H1 (cell line): Measurements from ENCODE around the gene GAB3. TPM values are rescaled to one million over a fixed set of nuclear protein-coding genes. Genes with fewer than 3 reads are reported as not detected.

ENCODE experiments used
- CHD7 ChIP-seq: fragments of 300-600 bp; sonication (generic); IDR thresholded peaks from 2 replicates; pipeline ENCODE4 v1.7.1; 2012; ENCODE audit warnings: low read length, moderate library complexity, mild to moderate bottlenecking, inconsistent platforms; ENCODE audit not compliant: insufficient replicate concordance
- HDAC6 ChIP-seq: IDR thresholded peaks from one replicate; pipeline ENCODE4 v1.7.1; 2012; ENCODE audit warnings: low read depth, mild to moderate bottlenecking, inconsistent platforms, low read length, moderate library complexity
- JUN ChIP-seq: IDR thresholded peaks from 2 replicates; pipeline ENCODE4 v1.6.1; 2011; ENCODE audit warnings: low read depth, mild to moderate bottlenecking, improper control_type of control experiment, low read length
- KDM1A ChIP-seq: fragments of 200-600, 300-600 bp; sonication (generic); IDR thresholded peaks from 2 replicates; pipeline ENCODE4 v1.7.1; 2016; ENCODE audit warnings: mild to moderate bottlenecking, low read length, borderline replicate concordance
- POLR2A ChIP-seq, 2 experiments: IDR thresholded peaks; 1 replicate in 1 of 2; 2 replicates in 1 of 2; pipeline ENCODE4 v1.6.1; 2011; ENCODE audit warnings: low read depth in 2 of 2, low read length in 2 of 2, mild to moderate bottlenecking in 2 of 2; ENCODE audit errors: control extremely low read depth in 1 of 2
- RAD21 ChIP-seq, 2 experiments: IDR thresholded peaks in 1 of 2; conservative IDR thresholded peaks in 1 of 2; 2 replicates each; pipeline ENCODE4 v1.6.1; 2011; ENCODE audit warnings: low read depth in 2 of 2, low read length in 2 of 2, improper control_type of control experiment in 1 of 2, inconsistent platforms in 1 of 2, mild to moderate bottlenecking in 1 of 2, moderate library complexity in 1 of 2
- SIN3A ChIP-seq, 2 experiments: IDR thresholded peaks in 1 of 2; conservative IDR thresholded peaks in 1 of 2; 2 replicates each; pipeline ENCODE4 v1.6.1; 2011 to 2012; ENCODE audit warnings: low read length in 2 of 2, improper control_type of control experiment in 1 of 2, low read depth in 1 of 2, mild to moderate bottlenecking in 1 of 2
- TAF1 ChIP-seq: IDR thresholded peaks from 2 replicates; pipeline ENCODE4 v1.6.1; 2011; ENCODE audit warnings: mild to moderate bottlenecking, low read depth, low read length
- YY1 ChIP-seq: IDR thresholded peaks from 2 replicates; pipeline ENCODE4 v1.6.1; 2011; ENCODE audit warnings: low read depth, mild to moderate bottlenecking, low read length
- polyA plus RNA-seq, 7 experiments: library from polyadenylated mRNA; depleted of rRNA in 3 of 7; stranded (reverse) in 5 of 7; unstranded in 2 of 7; fragments of >200 nt in 5 of 7; fragments of 200-250 nt in 2 of 7; gene quantifications; 1 replicate in 5 of 7; 2 replicates in 1 of 7; 4 replicates in 1 of 7; pipeline versions ENCODE4 v1.2.1 to v1.2.3, GENCODE V29; 2011 to 2013; ENCODE audit warnings: missing spikeins in 2 of 7, mixed read lengths in 2 of 7
- total RNA-seq: library from RNA; stranded (reverse); fragmentation: NEBNext Ultra II Directional; extraction: Animal tissue kit (Norgen Biotek cat#: 25700); gene quantifications from 2 replicates; pipeline ENCODE4 v1.2.1, GENCODE V29; 2021

Gene GAB3
- total and polyA plus RNA-seq, 2 of the 8 experiments (the other 6 are each of a cell fraction or from before 2014, with no cell fraction given) = 0.48 to 1.2 TPM

GRCh38 chrX:154712781-154713740, 37.8 kb downstream of the GAB3 start (continued):
- TF ChIP-seq CHD7 = no peak
- TF ChIP-seq HDAC6 = no peak
- no peak for TF ChIP-seq YY1
- TF ChIP-seq JUN = no peak
- TF ChIP-seq RAD21 (IDR thresholded peaks at IDR 0.05 in 1 of 2, conservative IDR thresholded peaks at IDR 0.05 in 1 of 2; ENCODE audit: low read depth in 2 of 2, low read length in 2 of 2) = no peak
- no peak for TF ChIP-seq SIN3A (conservative IDR thresholded peaks at IDR 0.05 in 1 of 2, IDR thresholded peaks at IDR 0.05 in 1 of 2; ENCODE audit: low read depth in 1 of 2, low read length in 2 of 2)
- no peak for TF ChIP-seq TAF1
- TF ChIP-seq KDM1A = no peak
- TF ChIP-seq POLR2A (IDR thresholded peaks at IDR 0.05; ENCODE audit: control extremely low read depth in 1 of 2, low read depth in 2 of 2, low read length in 2 of 2) = no peak
